AG04450 (cell line): ENCODE data around the gene C16orf86. TPM values are rescaled to one million over a fixed set of nuclear protein-coding genes. Genes with fewer than 3 reads are reported as not detected.

Experiments
- CTCF ChIA-PET: fragments of 300-600, 350-600 bp; formaldehyde crosslinking; extraction: SDS; loops from one replicate; lab custom pipeline; 2022; ENCODE audit warnings: antibody characterized with exemption, inconsistent platforms; lab: Charles Lee
- POLR2A ChIA-PET: fragments of 350-600 bp; formaldehyde crosslinking; extraction: SDS; loops from one replicate; lab custom pipeline; 2021; ENCODE audit warnings: antibody characterized with exemption, inconsistent platforms; lab: Yijun Ruan, JAX
- DNase-seq: peaks from one replicate; pipeline ENCODE4 v3.0.0-alpha.2; 2011; ENCODE audit warnings: low read depth, low spot score
- H3K27ac ChIP-seq: one replicate; pipeline ENCODE4 v1.5.1; 2012; ENCODE audit warnings: low read depth, low read length, control low read depth
- H3K27me3 ChIP-seq: one replicate; pipeline ENCODE4 v1.6.0; 2012; ENCODE audit warnings: low read length; ENCODE audit not compliant: control insufficient read depth, insufficient read depth
- H3K4me3 ChIP-seq: 2 replicates; pipeline ENCODE4 v1.5.1; 2011; ENCODE audit warnings: mild to moderate bottlenecking, low read depth, low read length, control low read depth
- H3K9me3 ChIP-seq: 2 replicates; pipeline ENCODE4 v1.5.1; 2012; ENCODE audit warnings: low read length; ENCODE audit not compliant: control insufficient read depth, insufficient read depth
- polyA plus RNA-seq: library from polyadenylated mRNA; depleted of rRNA; stranded (reverse); fragments of >200 nt; gene quantifications from 2 replicates; pipeline ENCODE4 v1.2.3, GENCODE V29; 2011
- TF ChIP-seq, protein P1 (sequence below): IDR thresholded peaks from 2 replicates; pipeline ENCODE4 v1.5.1; 2011; ENCODE audit warnings: low read depth, low read length, control low read depth, inconsistent platforms

C16orf86 gene
- polyA plus RNA-seq, 1 experiment = 0.56 TPM

GRCh38 chr16:67652578-67653127 is 14.0 kb upstream of the C16orf86 start:
- ChIA-PET POLR2A (interaction anchor here (0.8 kb wide), 1 partner anchor 89 kb away, joined by 4 read pairs; no protein-coding TSS in a partner anchor), CTCF (interaction anchor here (1.2 kb wide), 1 partner anchor 105 kb away, joined by 4 read pairs; no protein-coding TSS in a partner anchor)
- Histone ChIP-seq H3K9me3 (no peaks in the 10 kb centered on the region; the same call in 1 of the 2 replicates), H3K4me3 (peak overlapping the region; percentile 50), H3K27ac (no peak overlapping the region), H3K27me3 (peaks cover 38% of the 10 kb centered on the region)
- no peak for DNase-seq
- TF ChIP-seq, protein P1, sequence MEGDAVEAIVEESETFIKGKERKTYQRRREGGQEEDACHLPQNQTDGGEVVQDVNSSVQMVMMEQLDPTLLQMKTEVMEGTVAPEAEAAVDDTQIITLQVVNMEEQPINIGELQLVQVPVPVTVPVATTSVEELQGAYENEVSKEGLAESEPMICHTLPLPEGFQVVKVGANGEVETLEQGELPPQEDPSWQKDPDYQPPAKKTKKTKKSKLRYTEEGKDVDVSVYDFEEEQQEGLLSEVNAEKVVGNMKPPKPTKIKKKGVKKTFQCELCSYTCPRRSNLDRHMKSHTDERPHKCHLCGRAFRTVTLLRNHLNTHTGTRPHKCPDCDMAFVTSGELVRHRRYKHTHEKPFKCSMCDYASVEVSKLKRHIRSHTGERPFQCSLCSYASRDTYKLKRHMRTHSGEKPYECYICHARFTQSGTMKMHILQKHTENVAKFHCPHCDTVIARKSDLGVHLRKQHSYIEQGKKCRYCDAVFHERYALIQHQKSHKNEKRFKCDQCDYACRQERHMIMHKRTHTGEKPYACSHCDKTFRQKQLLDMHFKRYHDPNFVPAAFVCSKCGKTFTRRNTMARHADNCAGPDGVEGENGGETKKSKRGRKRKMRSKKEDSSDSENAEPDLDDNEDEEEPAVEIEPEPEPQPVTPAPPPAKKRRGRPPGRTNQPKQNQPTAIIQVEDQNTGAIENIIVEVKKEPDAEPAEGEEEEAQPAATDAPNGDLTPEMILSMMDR = no peak

- CTCF ChIA-PET = interaction anchor here (1.2 kb wide), 1 partner anchor 106 kb away, joined by 4 read pairs; no protein-coding TSS in a partner anchor
- Histone ChIP-seq H3K9me3 (no peaks in the 10 kb centered on the region; the same call in 1 of the 2 replicates), H3K27ac (no peak overlapping the region), H3K27me3 (peaks cover 38% of the 10 kb centered on the region), H3K4me3 (peak overlapping the region; percentile 58)
- POLR2A ChIA-PET = no interaction called here
- no peak for DNase-seq
- TF ChIP-seq, protein P1 = peak; percentile 26
Measured at GRCh38 chr16:67653128-67653788, 13.4 kb upstream of the C16orf86 start.

- TF ChIP-seq, protein P1 = no peak
- DNase-seq = no peak
- H3K27ac ChIP-seq = no peak overlapping the region
- ChIA-PET CTCF (no interaction called here), POLR2A (no interaction called here)
- peaks cover 32% of the 10 kb centered on the region for H3K27me3 ChIP-seq
- peak overlapping the region; percentile 58 for H3K4me3 ChIP-seq
- H3K9me3 ChIP-seq = no peaks in the 10 kb centered on the region; the same call in 1 of the 2 replicates
Measured at GRCh38 chr16:67653789-67654402, 12.7 kb upstream of the C16orf86 start.

DNA sequence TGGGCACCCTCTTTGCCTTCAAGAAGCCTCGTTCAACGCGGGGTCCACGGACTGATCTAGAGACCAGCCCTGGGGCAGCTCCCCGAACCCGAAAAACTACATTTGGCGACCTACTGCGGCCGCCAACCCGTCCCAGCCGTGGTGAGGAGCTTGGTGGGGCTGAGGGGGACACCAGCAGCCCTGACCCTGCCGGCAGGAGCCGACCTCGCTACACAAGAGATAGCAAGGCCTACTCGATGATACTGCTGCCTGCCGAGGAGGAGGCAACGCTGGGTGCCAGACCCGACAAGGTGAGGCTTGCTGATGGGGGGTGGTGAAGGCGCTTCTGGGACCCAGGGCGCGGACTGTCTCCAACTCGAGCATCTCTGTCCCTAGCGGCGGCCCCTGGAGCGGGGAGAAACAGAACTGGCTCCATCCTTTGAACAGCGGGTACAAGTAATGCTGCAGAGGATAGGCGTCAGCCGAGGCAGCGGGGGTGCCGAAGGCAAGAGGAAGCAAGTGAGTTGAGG is 12.2 kb upstream of the C16orf86 start:
- ChIA-PET POLR2A (no interaction called here), CTCF (no interaction called here)
- Histone ChIP-seq H3K27me3 (peaks cover 27% of the 10 kb centered on the region), H3K27ac (no peak overlapping the region), H3K9me3 (no peaks in the 10 kb centered on the region; the same call in 1 of the 2 replicates), H3K4me3 (no peak overlapping the region)
- TF ChIP-seq, protein P1 = no peak
- no peak for DNase-seq
